ENCODE data around the gene MARCO.

DNA sequence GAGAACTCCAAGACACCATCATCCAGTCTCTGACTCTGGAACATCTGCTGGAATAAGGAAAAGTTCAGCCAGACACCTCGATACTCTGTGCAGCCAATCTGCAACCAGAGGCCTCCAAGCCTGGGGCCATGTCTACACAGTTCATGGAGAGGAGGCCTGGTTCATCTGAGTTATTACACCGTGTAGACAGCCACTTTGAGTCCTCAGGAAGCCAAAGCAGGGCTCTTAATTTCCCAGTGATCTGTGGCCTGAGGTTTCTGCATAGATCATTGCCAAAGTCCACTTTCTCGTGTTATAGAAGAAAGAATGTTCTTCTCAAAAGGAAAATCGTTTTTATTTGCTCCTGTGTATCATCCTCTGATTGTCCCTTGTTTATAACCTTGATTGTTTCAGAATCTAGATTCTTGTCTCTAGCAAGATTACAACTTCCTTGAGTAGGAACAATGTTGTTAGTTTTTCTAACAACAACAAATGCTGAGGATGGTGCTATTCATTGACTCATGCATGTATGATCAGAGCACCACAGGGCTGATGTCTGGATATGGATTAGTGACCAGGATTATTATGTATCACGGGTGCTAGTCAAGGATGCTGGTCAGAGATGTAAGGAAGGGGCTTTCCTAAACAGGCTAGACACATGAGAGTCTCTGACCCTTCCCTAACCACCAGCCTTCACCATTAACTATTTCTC is 30.7 kb upstream of the MARCO start:
- TF ChIP-seq HDGF (IDR thresholded peaks at IDR 0.05; ENCODE audit: borderline replicate concordance) (no peak), ARNT (IDR thresholded peaks at IDR 0.05) (no peak), SP1 (IDR thresholded peaks at IDR 0.05) (no peak), TARDBP (IDR thresholded peaks at IDR 0.05) (no peak)
- TF ChIP-seq, protein P1, sequence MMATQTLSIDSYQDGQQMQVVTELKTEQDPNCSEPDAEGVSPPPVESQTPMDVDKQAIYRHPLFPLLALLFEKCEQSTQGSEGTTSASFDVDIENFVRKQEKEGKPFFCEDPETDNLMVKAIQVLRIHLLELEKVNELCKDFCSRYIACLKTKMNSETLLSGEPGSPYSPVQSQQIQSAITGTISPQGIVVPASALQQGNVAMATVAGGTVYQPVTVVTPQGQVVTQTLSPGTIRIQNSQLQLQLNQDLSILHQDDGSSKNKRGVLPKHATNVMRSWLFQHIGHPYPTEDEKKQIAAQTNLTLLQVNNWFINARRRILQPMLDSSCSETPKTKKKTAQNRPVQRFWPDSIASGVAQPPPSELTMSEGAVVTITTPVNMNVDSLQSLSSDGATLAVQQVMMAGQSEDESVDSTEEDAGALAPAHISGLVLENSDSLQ (IDR thresholded peaks at IDR 0.05) = no peak

Measured in HEK293T (cell line).